ENCODE results near the gene EDEM3.

DNA sequence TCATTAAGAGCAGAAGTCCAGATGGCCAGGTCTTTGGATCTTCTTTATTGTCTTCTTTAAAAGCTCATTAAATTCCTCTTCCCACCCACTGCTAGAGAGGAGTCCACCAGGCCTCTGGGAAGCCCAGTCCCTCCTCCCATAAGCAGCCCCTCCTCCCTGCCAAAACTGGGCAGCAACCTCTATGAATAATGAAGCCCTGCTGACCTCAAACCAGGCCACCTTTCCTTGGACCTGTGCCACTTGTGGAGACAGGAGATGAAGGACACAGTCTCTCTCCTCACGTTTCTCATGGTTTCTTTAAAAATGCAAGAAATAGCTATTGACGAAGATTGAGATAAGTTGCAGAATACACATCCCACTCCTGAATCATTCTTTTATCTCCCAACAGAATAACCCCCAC is 112.8 kb downstream of the EDEM3 start:
- TF ChIP-seq EP300 (IDR thresholded peaks at IDR 0.05) (no peak), CTCF (IDR thresholded peaks at IDR 0.05) (no peak)
